Fibroblast of lung (primary cell): ENCODE results near the gene FHL5. TPM values are rescaled to one million over a fixed set of nuclear protein-coding genes. Genes with fewer than 3 reads are reported as not detected.

Source experiments
- DNase-seq, 2 donors: peaks; one replicate each; pipeline versions ENCODE4 v3.0.0 to v3.0.0-alpha.2; 2010; ENCODE audit warnings: low read depth in 2 of 2
- H2AFZ ChIP-seq: 2 replicates; pipeline ENCODE4 v1.5.1; 2012; ENCODE audit warnings: low read length, control low read depth, inconsistent platforms
- H3K27ac ChIP-seq: 2 replicates; pipeline ENCODE4 v1.5.1; 2011; ENCODE audit warnings: low read length, control low read depth; ENCODE audit not compliant: insufficient read depth
- H3K27me3 ChIP-seq: 2 replicates; pipeline ENCODE4 v1.5.1; 2011; ENCODE audit warnings: mild to moderate bottlenecking, low read length; ENCODE audit not compliant: control insufficient read depth, insufficient read depth
- H3K36me3 ChIP-seq: 2 replicates; pipeline ENCODE4 v1.5.1; 2011; ENCODE audit warnings: low read length; ENCODE audit not compliant: control insufficient read depth, insufficient read depth
- H3K4me1 ChIP-seq: 2 replicates; pipeline ENCODE4 v1.5.1; 2011; ENCODE audit warnings: low read length; ENCODE audit not compliant: control insufficient read depth, insufficient read depth; ENCODE audit errors: extremely low read depth
- H3K4me2 ChIP-seq: 2 replicates; pipeline ENCODE4 v1.5.1; 2011; ENCODE audit warnings: low read length, control low read depth; ENCODE audit not compliant: insufficient read depth; ENCODE audit errors: extremely low read depth
- H3K4me3 ChIP-seq, 4 experiments: fragments of 200-600 bp in 1 of 4; sonication (generic) in 1 of 4; replicated peaks in 1 of 4; 2 replicates each; pipeline ENCODE4 v1.5.1; 2011 to 2016; ENCODE audit warnings: low read length in 4 of 4, low read depth in 3 of 4, mild to moderate bottlenecking in 3 of 4, control low read depth in 2 of 4, inconsistent platforms in 1 of 4, mixed read lengths in 1 of 4; ENCODE audit not compliant: insufficient read depth in 1 of 4; ENCODE audit errors: control extremely low read depth in 1 of 4
- H3K79me2 ChIP-seq: 2 replicates; pipeline ENCODE4 v1.5.1; 2012; ENCODE audit warnings: mild to moderate bottlenecking, low read length, inconsistent platforms; ENCODE audit not compliant: control insufficient read depth, insufficient read depth
- H3K9ac ChIP-seq: 2 replicates; pipeline ENCODE4 v1.5.1; 2011; ENCODE audit warnings: mild to moderate bottlenecking, low read length, control low read depth; ENCODE audit not compliant: insufficient read depth
- H3K9me3 ChIP-seq: 2 replicates; pipeline ENCODE4 v1.5.1; 2012; ENCODE audit warnings: low read depth, low read length; ENCODE audit not compliant: control insufficient read depth, insufficient read depth
- H4K20me1 ChIP-seq: 2 replicates; pipeline ENCODE4 v1.5.1; 2011; ENCODE audit warnings: low read length; ENCODE audit not compliant: control insufficient read depth, insufficient read depth; ENCODE audit errors: extremely low read depth
- EZH2 ChIP-seq: IDR thresholded peaks from 2 replicates; pipeline ENCODE4 v1.5.1; 2012; ENCODE audit warnings: low read length, control low read depth, mild to moderate bottlenecking; ENCODE audit errors: missing control alignments
- polyA plus RNA-seq, 2 donors: library from polyadenylated mRNA; depleted of rRNA in 1 of 2; stranded (reverse) in 1 of 2; unstranded in 1 of 2; fragments of >200 nt; gene quantifications; 2 replicates each; pipeline ENCODE4 v1.2.1, GENCODE V29; 2011 to 2012; ENCODE audit warnings: missing spikeins in 1 of 2
- total RNA-seq: library from RNA; depleted of rRNA; stranded (reverse); fragments of >200 nt; gene quantifications from 2 replicates; pipeline ENCODE4 v1.2.1, GENCODE V29; 2014
- TF ChIP-seq, protein P1 (sequence below), 2 donors: IDR thresholded peaks in 1 of 2; conservative IDR thresholded peaks in 1 of 2; 1 replicate in 1 of 2; 2 replicates in 1 of 2; pipeline ENCODE4 v1.5.1; 2011 to 2012; ENCODE audit warnings: low read length in 2 of 2, control low read depth in 1 of 2, inconsistent platforms in 1 of 2, low read depth in 1 of 2, mild to moderate bottlenecking in 1 of 2

Gene FHL5
- total and polyA plus RNA-seq, 2 donors (not counting 1 experiment from before 2014, with no cell fraction given), result 0.03 TPM; not detected in 1

GRCh38 chr6:96651816-96652215 lies 88.9 kb downstream of the FHL5 start:
- H3K9me3 ChIP-seq, result no peaks in the 10 kb centered on the region
- H3K4me3 ChIP-seq, result no peak overlapping the region
- H3K4me2 ChIP-seq, result no peak overlapping the region
- no peaks in the 10 kb centered on the region for H3K27me3 ChIP-seq
- H3K79me2 ChIP-seq, result no peaks in the 10 kb centered on the region
- no peaks in the 10 kb centered on the region for H3K4me1 ChIP-seq
- H3K36me3 ChIP-seq, result no peaks in the 10 kb centered on the region
- H3K9ac ChIP-seq, result no peak overlapping the region
- H4K20me1 ChIP-seq, result no peaks in the 10 kb centered on the region
- no peak overlapping the region for H3K27ac ChIP-seq
- no peak overlapping the region for H2AFZ ChIP-seq
- DNase-seq, result no peak
- TF ChIP-seq, protein P1, sequence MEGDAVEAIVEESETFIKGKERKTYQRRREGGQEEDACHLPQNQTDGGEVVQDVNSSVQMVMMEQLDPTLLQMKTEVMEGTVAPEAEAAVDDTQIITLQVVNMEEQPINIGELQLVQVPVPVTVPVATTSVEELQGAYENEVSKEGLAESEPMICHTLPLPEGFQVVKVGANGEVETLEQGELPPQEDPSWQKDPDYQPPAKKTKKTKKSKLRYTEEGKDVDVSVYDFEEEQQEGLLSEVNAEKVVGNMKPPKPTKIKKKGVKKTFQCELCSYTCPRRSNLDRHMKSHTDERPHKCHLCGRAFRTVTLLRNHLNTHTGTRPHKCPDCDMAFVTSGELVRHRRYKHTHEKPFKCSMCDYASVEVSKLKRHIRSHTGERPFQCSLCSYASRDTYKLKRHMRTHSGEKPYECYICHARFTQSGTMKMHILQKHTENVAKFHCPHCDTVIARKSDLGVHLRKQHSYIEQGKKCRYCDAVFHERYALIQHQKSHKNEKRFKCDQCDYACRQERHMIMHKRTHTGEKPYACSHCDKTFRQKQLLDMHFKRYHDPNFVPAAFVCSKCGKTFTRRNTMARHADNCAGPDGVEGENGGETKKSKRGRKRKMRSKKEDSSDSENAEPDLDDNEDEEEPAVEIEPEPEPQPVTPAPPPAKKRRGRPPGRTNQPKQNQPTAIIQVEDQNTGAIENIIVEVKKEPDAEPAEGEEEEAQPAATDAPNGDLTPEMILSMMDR (conservative IDR thresholded peaks at IDR 0.05 in 1 of 2, IDR thresholded peaks at IDR 0.05 in 1 of 2; ENCODE audit: low read depth in 1 of 2, low read length in 2 of 2), result no peak
- no peak for TF ChIP-seq EZH2

DNA sequence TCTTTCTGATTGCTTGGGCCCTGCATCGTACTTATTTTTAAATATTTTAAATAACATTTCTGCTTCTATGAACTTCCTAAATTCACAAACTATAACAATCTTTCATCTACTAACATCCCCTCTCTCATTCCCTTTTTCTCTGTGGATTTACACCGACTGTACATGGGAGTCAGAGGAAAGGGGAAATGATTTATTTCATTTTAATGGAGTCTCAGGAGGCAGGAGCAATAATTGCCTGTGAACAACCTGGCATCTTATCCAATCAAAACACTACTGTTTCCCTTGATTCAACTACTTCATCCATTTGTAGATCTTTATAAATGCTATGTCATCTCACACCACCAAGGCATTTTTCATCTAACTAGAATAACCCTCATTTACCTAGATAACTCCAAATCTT lies 89.6 kb downstream of the FHL5 start:
- Histone ChIP-seq H4K20me1 (no peaks in the 10 kb centered on the region), H3K4me3 (no peak overlapping the region), H3K36me3 (no peaks in the 10 kb centered on the region), H3K27ac (no peak overlapping the region), H3K9me3 (no peaks in the 10 kb centered on the region), H3K4me1 (no peaks in the 10 kb centered on the region), H3K27me3 (no peaks in the 10 kb centered on the region), H2AFZ (no peak overlapping the region), H3K4me2 (no peak overlapping the region), H3K9ac (no peak overlapping the region), H3K79me2 (no peaks in the 10 kb centered on the region)
- TF ChIP-seq, protein P1 (conservative IDR thresholded peaks at IDR 0.05 in 1 of 2, IDR thresholded peaks at IDR 0.05 in 1 of 2; ENCODE audit: low read depth in 1 of 2, low read length in 2 of 2), result no peak
- no peak for TF ChIP-seq EZH2
- DNase-seq, result no peak

DNA sequence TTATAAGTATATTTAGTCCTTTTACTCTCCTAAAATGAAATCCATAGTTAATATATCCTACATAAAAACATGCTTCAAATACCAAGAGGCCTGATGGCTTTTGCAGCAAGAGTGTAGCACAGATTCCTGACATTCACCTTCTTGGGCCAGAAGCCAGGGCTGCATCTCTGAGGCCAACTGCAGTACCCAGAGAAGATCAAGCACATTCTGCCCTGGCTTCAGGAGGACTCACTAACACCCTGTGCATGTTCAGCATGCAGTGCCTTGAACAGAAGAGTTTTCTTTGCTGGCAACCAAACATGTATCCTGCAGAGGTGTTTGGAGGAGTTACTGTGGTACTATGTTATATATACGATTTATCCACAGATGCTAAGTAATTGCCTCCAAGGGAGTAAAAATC lies 90.3 kb downstream of the FHL5 start:
- DNase-seq, result no peak
- H2AFZ ChIP-seq, result no peak overlapping the region
- H3K27ac ChIP-seq, result no peak overlapping the region
- no peaks in the 10 kb centered on the region for H3K27me3 ChIP-seq
- H3K79me2 ChIP-seq, result no peaks in the 10 kb centered on the region
- no peak overlapping the region for H3K9ac ChIP-seq
- no peak for TF ChIP-seq EZH2
- no peak overlapping the region for H3K4me2 ChIP-seq
- no peaks in the 10 kb centered on the region for H4K20me1 ChIP-seq
- H3K9me3 ChIP-seq, result no peaks in the 10 kb centered on the region
- H3K36me3 ChIP-seq, result no peaks in the 10 kb centered on the region
- H3K4me1 ChIP-seq, result no peaks in the 10 kb centered on the region
- H3K4me3 ChIP-seq, result no peak overlapping the region
